PC-3 (cell line): ENCODE results near the gene TSSC4. TPM values are rescaled to one million over a fixed set of nuclear protein-coding genes. Genes with fewer than 3 reads are reported as not detected.
A peak's percentile ranks its signal among the peaks of the same experiment; 100 is the strongest.

ENCODE experiments used
- ATAC-seq: fragments of 200-7000 bp; cut with Tn5 transposase; 2 replicates; pipeline ENCODE4 v1.9.1; 2020; ENCODE audit warnings: mild to moderate bottlenecking, moderate library complexity
- BruUV-seq: library from RNA; stranded (reverse); fragments of 400-500 nt; replicated peaks from 2 replicates; lab custom pipeline; 2021; lab: Mats Ljungman, UMichigan
- CTCF ChIA-PET: fragments of 300-600 bp; sonication (Branson Sonifier 250); formaldehyde crosslinking; loops from one replicate; lab custom pipeline; 2022; ENCODE audit warnings: antibody characterized with exemption; lab: Charles Lee
- POLR2A ChIA-PET: fragments of 300-600 bp; sonication (Branson Sonifier 250); formaldehyde crosslinking; loops from one replicate; lab custom pipeline; 2022; ENCODE audit warnings: antibody characterized with exemption; ENCODE audit not compliant: unreplicated experiment; lab: Charles Lee
- DNase-seq: peaks from one replicate; pipeline ENCODE4 v3.0.0-alpha.2; 2015
- H2AFZ ChIP-seq: fragments of 300-600 bp; sonication (generic); 2 replicates; pipeline ENCODE4 v1.6.0; 2016; ENCODE audit warnings: antibody characterized with exemption, low read length
- H3F3A ChIP-seq: fragments of 300-600 bp; sonication (generic); one replicate; pipeline ENCODE4 v1.6.0; 2017; ENCODE audit warnings: antibody characterized with exemption, low read length, control low read depth, mild to moderate bottlenecking; ENCODE audit not compliant: unreplicated experiment
- H3K27ac ChIP-seq: fragments of 300-600 bp; sonication (generic); 2 replicates; pipeline ENCODE4 v1.5.1; 2016; ENCODE audit warnings: mild to moderate bottlenecking, low read length
- H3K27me3 ChIP-seq: fragments of 300-600 bp; sonication (generic); 2 replicates; pipeline ENCODE4 v1.6.1; 2016; ENCODE audit warnings: low read length, mixed read lengths
- H3K36me3 ChIP-seq: fragments of 300-600 bp; sonication (generic); 2 replicates; pipeline ENCODE4 v1.6.1; 2016; ENCODE audit warnings: low read depth, mixed run types, low read length, mixed read lengths
- H3K4me1 ChIP-seq: fragments of 300-600 bp; sonication (generic); 2 replicates; pipeline ENCODE4 v1.5.1; 2016; ENCODE audit warnings: low read length; ENCODE audit not compliant: insufficient read depth
- H3K4me2 ChIP-seq: fragments of 300-600 bp; sonication (generic); 2 replicates; pipeline ENCODE4 v1.6.0; 2016; ENCODE audit warnings: low read length
- H3K4me3 ChIP-seq: fragments of 300-600 bp; sonication (generic); 2 replicates; pipeline ENCODE4 v1.5.1; 2016; ENCODE audit warnings: mild to moderate bottlenecking, low read length, mixed read lengths
- H3K79me2 ChIP-seq: fragments of 300-600 bp; sonication (generic); 2 replicates; pipeline ENCODE4 v1.6.1; 2017; ENCODE audit warnings: low read length, mixed read lengths
- H3K9ac ChIP-seq: fragments of 300-600 bp; sonication (generic); 2 replicates; pipeline ENCODE4 v1.6.0; 2016; ENCODE audit warnings: mild to moderate bottlenecking, low read length
- H3K9me2 ChIP-seq: fragments of 300-600 bp; sonication (generic); replicated peaks from 2 replicates; pipeline ENCODE4 v1.6.1; 2016; ENCODE audit warnings: mixed run types, low read length, mixed read lengths
- H3K9me3 ChIP-seq: fragments of 300-600 bp; sonication (generic); 2 replicates; pipeline ENCODE4 v1.6.1; 2016; ENCODE audit warnings: low read length, mixed read lengths
- H4K20me1 ChIP-seq: fragments of 300-600 bp; sonication (generic); 2 replicates; pipeline ENCODE4 v1.6.1; 2016; ENCODE audit warnings: low read length, mixed read lengths
- CTCF ChIP-seq: fragments of 300-600 bp; sonication (generic); conservative IDR thresholded peaks from 2 replicates; pipeline ENCODE4 v1.5.1; 2017; ENCODE audit warnings: antibody characterized with exemption, low read depth, mild to moderate bottlenecking, low read length
- EZH2 ChIP-seq: fragments of 300-600 bp; sonication (generic); IDR thresholded peaks from one replicate; pipeline ENCODE4 v1.6.1; 2017; ENCODE audit warnings: antibody characterized with exemption, mild to moderate bottlenecking, low read length; ENCODE audit not compliant: unreplicated experiment
- EZH2phosphoT487 ChIP-seq: fragments of 300-600 bp; sonication (generic); IDR thresholded peaks from 2 replicates; pipeline ENCODE4 v1.6.1; 2018; ENCODE audit warnings: mild to moderate bottlenecking, antibody characterized with exemption, low read length, borderline replicate concordance
- intact Hi-C: fragments of 100-400 bp; cut with micrococcal nuclease; formaldehyde crosslinking; loops from 2 replicates; pipeline ENCODE4 v1.9.0; 2023
- total RNA-seq: library from RNA; depleted of rRNA; stranded (reverse); fragments of >200 nt; gene quantifications from 2 replicates; pipeline ENCODE4 v1.2.3, GENCODE V29; 2014

TSSC4 gene
- total RNA-seq, 1 experiment from 2014 or later: 88.3 TPM

DNA sequence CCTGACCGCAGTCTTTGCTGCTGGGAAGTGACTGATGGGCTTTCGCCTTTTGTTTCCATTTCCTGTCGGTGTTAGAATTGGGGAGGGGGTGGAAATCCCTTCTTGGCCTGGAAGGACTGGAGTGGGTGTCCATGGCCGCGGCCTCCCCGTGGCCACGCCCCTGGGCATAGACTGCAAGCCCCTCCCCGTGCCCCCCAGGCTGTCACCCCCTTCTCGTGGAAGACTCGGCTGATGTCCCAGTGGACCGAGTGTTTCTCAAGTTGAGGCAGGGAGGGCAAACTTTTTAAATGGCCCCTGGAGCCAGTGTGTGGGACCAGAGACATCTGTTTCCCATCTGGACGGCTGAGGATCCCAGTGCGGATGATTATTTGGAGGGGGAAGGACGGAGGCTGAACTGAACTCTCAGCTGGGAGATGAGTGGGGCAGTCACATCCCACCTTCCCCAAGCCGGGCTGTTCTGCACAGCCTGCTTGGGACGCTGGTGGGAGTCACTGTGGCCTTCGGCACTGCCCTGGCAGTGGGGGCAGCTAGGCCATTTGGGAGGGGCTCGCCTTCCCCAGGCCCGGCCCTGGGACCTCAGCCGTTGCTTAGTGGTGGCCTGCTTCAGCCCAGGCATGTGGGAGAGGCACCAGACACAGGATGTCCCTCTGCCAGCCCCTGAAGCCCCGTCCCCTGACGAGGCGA, 21.9 kb upstream of the TSSC4 start:
- ATAC-seq: no peak
- Histone ChIP-seq H3K79me2 (peaks cover 63% of the 10 kb centered on the region), H3K27ac (no peak overlapping the region), H3K4me2 (peak overlapping the region; percentile 94), H3K27me3 (no peaks in the 10 kb centered on the region), H2AFZ (no peak overlapping the region), H3K9ac (peak overlapping the region; percentile 86), H3F3A (no peaks in the 10 kb centered on the region), H4K20me1 (peaks cover 46% of the 10 kb centered on the region), H3K9me3 (no peaks in the 10 kb centered on the region), H3K36me3 (no peaks in the 10 kb centered on the region), H3K4me3 (peak overlapping the region; percentile 99), H3K9me2 (no peaks in the 10 kb centered on the region), H3K4me1 (no peaks in the 10 kb centered on the region)
- ChIA-PET POLR2A (interaction anchor here (0.6 to 0.7 kb wide), 3 partner anchors 31 to 77 kb away, joined by 3 read pairs; partner anchors contain the start of genes C11orf21 and TSPAN32), CTCF (interaction anchor here (0.6 to 0.9 kb wide), 5 partner anchors 12 to 176 kb away, joined by 3 to 9 read pairs (median 5); partner anchors contain the start of genes C11orf21 and TSPAN32)
- no TSS peak for BruUV-seq
- no peak for DNase-seq
- intact Hi-C loops: no loop called here
- TF ChIP-seq EZH2phosphoT487 (no peak), CTCF (no peak), EZH2 (no peak)

GRCh38 chr11:2379466-2380174, 20.9 kb upstream of the TSSC4 start:
- Histone ChIP-seq H3K4me1 (no peaks in the 10 kb centered on the region), H3K27ac (no peak overlapping the region), H3K79me2 (peaks cover 69% of the 10 kb centered on the region), H3K4me2 (no peak overlapping the region), H3K27me3 (no peaks in the 10 kb centered on the region), H4K20me1 (peaks cover 47% of the 10 kb centered on the region), H3K9me3 (no peaks in the 10 kb centered on the region), H3K9ac (no peak overlapping the region), H3K4me3 (no peak overlapping the region), H3K36me3 (no peaks in the 10 kb centered on the region), H2AFZ (no peak overlapping the region), H3K9me2 (no peaks in the 10 kb centered on the region), H3F3A (no peaks in the 10 kb centered on the region)
- POLR2A ChIA-PET: no interaction called here
- CTCF ChIA-PET: no interaction called here
- ATAC-seq (no peak), DNase-seq (no peak)
- intact Hi-C loops: no loop called here
- TF ChIP-seq CTCF (no peak), EZH2phosphoT487 (no peak), EZH2 (no peak)
- BruUV-seq: no TSS peak
